ENCODE data around the gene PRM3.
"Not testable (repeated sequence)": the region's sequence is repeated elsewhere in the genome, so short reads cannot be mapped to it uniquely, and the experiment has no call there.

Gene PRM3

DNA sequence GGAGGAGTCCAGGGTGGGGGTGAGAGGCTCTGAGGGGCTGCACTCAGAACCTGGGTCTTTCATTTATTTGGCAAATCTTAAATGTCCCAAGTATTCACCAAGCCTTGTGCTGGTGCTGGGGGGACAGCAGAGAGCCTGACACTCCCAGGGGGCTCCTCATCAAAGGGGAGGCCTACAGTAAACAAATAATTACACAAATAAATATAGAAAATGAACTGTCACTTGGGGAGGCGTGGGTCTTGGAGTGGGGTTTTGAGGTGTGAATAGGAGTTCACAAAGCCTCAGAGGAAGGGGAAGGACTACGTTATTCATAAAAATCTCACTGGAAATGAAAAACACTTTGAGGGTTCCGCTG lies 22.9 kb upstream of the PRM3 start:
- Histone ChIP-seq H2AFZ (ENCODE audit: low read length, unreplicated experiment) (no peak overlapping the region), H3K27me3 (ENCODE audit: insufficient read depth, low read length) (no peaks in the 10 kb centered on the region), H3K4me3 (ENCODE audit: low read depth, low read length) (no peak overlapping the region), H3K79me2 (ENCODE audit: control insufficient read depth, insufficient read depth, low read length, unreplicated experiment) (no peaks in the 10 kb centered on the region), H3K27ac (ENCODE audit: low read depth, low read length) (no peak overlapping the region), H3K4me1 (ENCODE audit: control insufficient read depth, insufficient read depth, low read length, unreplicated experiment) (peaks cover 7% of the 10 kb centered on the region), H3K36me3 (ENCODE audit: insufficient read depth, low read length) (no peaks in the 10 kb centered on the region)

DNA sequence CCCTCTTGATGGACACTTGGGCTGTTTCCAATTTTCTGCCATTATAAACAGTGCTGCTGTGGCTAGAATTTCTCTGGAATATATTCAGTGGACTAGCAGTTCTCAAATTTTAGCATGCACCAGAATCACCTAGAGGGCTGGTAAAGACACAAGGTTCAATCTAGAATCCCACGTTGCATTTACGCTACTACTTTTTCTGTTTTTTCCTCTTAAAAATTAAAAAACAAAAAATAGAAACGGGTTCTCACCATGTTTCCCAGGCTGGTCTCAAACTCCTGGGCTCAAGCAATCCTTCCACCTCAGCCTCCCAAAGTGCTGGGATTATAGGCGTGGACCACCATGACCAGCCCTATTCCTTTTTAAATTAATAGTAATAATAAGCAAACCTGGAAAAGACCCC lies 22.2 kb upstream of the PRM3 start:
- Histone ChIP-seq H3K27ac (ENCODE audit: low read depth, low read length) (no peak overlapping the region), H3K36me3 (ENCODE audit: insufficient read depth, low read length) (no peaks in the 10 kb centered on the region), H3K4me3 (ENCODE audit: low read depth, low read length) (no peak overlapping the region), H3K79me2 (ENCODE audit: control insufficient read depth, insufficient read depth, low read length, unreplicated experiment) (no peaks in the 10 kb centered on the region), H3K27me3 (ENCODE audit: insufficient read depth, low read length) (0 out of 2 replicates have a peak, but pooled peaks cover 1% of the 10 kb centered on the region), H3K4me1 (ENCODE audit: control insufficient read depth, insufficient read depth, low read length, unreplicated experiment) (peaks cover 7% of the 10 kb centered on the region), H2AFZ (ENCODE audit: low read length, unreplicated experiment) (no peak overlapping the region)

DNA sequence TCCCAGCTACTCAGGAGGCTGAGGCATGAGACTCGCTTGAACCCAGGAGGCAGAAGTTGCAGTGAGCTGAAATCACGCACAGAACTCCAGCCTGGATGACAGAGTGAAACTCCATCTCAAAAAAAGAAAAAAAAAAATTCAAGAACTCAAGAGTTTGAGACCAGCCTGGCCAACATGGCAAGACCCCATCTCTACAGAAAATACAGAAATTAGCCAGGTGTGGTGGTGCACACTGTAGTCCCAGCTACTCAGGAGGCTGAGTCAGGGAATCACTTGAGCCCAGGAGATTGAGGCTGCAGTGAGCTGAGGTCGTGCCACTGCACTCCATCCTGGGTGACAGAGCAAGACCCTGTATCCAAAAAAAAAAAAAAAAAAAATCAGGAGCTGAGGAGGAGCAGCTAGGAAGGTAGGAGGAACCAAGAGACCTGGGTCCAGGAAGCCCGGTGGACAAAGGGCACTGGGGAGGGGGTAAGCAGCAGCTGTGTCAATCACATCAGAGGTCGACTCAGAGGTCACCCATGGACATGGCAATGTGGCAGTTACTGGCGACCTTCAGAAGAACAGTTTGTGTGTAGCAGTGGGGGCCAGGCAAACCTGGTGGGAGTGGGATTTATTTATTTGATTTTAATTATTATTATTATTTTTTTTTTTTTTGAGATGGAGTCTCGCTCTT lies 18.8 kb upstream of the PRM3 start:
- Histone ChIP-seq H2AFZ (ENCODE audit: low read length, unreplicated experiment) (no peak overlapping the region), H3K4me3 (ENCODE audit: low read depth, low read length) (no peak overlapping the region), H3K4me1 (ENCODE audit: control insufficient read depth, insufficient read depth, low read length, unreplicated experiment) (peaks cover 5% of the 10 kb centered on the region), H3K79me2 (ENCODE audit: control insufficient read depth, insufficient read depth, low read length, unreplicated experiment) (no peaks in the 10 kb centered on the region), H3K36me3 (ENCODE audit: insufficient read depth, low read length) (no peaks in the 10 kb centered on the region), H3K27ac (ENCODE audit: low read depth, low read length) (no peak overlapping the region), H3K27me3 (ENCODE audit: insufficient read depth, low read length) (peaks cover 16% of the 10 kb centered on the region)

DNA sequence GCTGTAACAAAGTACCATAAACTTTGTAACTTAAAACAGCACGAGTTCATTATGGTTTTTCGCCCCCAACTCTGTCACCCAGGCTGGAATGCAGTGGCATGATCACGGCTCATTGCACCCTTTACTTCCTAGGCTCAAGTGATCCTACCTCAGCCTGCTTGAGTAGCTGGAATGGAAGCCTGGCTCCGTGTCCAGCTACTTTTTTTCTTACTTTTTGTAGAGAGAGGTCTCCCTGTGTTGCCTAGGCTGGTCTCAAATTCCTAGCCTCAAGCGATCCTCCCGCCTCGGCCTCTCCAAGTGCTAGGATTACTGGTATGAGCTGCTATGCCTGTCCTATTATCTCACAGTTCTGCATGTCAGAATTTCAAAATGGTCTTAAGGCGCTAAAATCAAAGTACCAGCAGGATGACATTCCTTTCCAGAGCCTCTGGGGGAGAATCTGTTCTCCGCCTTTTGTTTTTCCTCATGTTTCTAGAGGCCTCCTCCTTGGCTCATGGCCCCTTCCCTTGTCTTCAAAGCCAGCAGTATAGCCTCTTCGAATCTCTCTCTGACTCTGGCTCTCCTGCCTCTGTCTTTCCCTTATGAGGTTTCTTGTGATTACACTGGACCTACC lies 17.8 kb upstream of the PRM3 start:
- Histone ChIP-seq H3K4me3 (ENCODE audit: low read depth, low read length) (no peak overlapping the region), H2AFZ (ENCODE audit: low read length, unreplicated experiment) (no peak overlapping the region), H3K4me1 (ENCODE audit: control insufficient read depth, insufficient read depth, low read length, unreplicated experiment) (no peaks in the 10 kb centered on the region)

DNA sequence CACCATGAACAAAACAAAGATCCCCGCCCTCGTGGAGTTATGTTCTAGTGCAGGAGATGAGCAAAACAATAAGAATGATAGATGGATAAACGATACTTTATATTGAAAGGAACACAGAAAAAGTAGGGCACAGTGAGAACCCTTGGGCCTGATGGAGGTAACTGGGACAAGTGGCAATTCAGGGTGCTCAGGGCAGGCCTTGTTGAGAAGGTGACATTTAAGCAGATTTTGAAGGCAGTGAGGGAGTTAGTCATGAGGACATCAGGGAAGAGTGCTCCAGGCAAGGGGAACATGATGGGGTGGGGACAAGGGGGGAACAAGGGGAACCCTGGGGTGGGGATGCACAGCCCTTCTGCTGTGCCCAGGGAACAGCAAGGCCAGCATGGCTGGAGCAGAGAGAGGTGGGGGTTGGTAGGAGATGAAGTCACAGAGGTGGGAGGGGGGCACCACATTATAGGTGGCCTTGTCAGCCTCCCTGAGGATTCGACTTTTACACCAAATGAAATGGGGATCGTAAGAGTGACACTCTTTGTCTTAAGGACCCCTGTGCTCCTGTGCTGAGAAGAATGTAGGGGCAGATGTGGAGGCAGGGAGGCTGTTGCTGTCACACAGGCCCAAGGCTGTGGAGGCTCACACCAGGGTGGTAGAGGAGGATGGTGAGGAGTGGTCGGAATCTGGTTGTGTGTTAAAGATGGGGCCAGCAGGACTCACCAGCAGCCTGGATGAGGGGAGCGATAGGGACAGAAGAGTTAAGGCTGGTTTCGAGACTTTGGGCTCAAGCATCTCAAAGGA lies 16.9 kb upstream of the PRM3 start:
- Histone ChIP-seq H3K4me3 (ENCODE audit: low read depth, low read length) (no peak overlapping the region), H3K4me1 (ENCODE audit: control insufficient read depth, insufficient read depth, low read length, unreplicated experiment) (no peaks in the 10 kb centered on the region), H2AFZ (ENCODE audit: low read length, unreplicated experiment) (no peak overlapping the region), H3K27me3 (ENCODE audit: insufficient read depth, low read length) (peaks cover 24% of the 10 kb centered on the region), H3K79me2 (ENCODE audit: control insufficient read depth, insufficient read depth, low read length, unreplicated experiment) (no peaks in the 10 kb centered on the region), H3K27ac (ENCODE audit: low read depth, low read length) (no peak overlapping the region), H3K36me3 (ENCODE audit: insufficient read depth, low read length) (no peaks in the 10 kb centered on the region)

More for the DNA sequence above, 17.8 kb upstream of the PRM3 start:
- H3K36me3 ChIP-seq (ENCODE audit: insufficient read depth, low read length): no peaks in the 10 kb centered on the region
- no peak overlapping the region for H3K27ac ChIP-seq (ENCODE audit: low read depth, low read length)
- peaks cover 16% of the 10 kb centered on the region for H3K27me3 ChIP-seq (ENCODE audit: insufficient read depth, low read length)
- H3K79me2 ChIP-seq (ENCODE audit: control insufficient read depth, insufficient read depth, low read length, unreplicated experiment): no peaks in the 10 kb centered on the region

DNA sequence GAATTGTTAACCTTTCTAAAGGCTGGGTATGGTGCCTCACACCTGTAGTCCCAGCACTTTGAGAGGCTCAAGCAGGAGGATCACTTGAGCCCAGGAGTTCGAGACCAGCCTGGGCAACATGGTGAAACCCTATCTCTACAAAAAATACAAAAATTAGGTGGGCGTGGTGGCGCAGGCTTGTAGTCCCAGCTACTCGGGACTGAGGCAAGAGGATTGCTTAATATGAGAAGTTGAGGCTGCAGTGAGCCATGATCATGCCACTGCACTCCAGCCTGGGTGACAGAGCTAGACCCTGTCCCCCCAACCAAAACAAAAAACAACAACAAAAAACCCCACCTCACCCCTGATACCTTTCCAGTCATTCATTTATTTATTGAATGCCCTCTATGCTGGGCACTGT lies 16.3 kb upstream of the PRM3 start:
- not testable (repeated sequence) for H3K4me1 ChIP-seq (ENCODE audit: control insufficient read depth, insufficient read depth, low read length, unreplicated experiment); H3K27ac ChIP-seq (ENCODE audit: low read depth, low read length); H3K79me2 ChIP-seq (ENCODE audit: control insufficient read depth, insufficient read depth, low read length, unreplicated experiment); H3K4me3 ChIP-seq (ENCODE audit: low read depth, low read length); H2AFZ ChIP-seq (ENCODE audit: low read length, unreplicated experiment); H3K36me3 ChIP-seq (ENCODE audit: insufficient read depth, low read length)
- H3K27me3 ChIP-seq (ENCODE audit: insufficient read depth, low read length): peaks cover 28% of the 10 kb centered on the region

DNA sequence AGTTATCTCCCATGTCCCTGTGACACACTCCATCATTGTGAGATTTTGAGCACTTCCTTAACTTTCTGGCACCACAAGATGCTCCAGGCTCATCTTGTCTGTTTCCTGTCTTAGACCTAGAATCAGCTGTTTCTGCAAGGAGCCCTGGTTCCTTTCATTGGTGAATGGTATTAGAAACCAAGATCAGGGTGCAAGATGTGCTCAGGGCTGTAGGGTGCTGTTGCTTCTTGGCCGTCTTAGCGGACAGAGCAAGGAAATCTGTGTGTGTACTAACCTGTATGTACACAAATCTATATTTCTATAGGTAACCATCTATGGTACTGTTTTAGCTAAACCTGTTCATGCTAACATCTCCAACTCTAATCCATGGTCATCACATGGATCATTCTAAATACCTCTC lies 15.8 kb upstream of the PRM3 start:
- no peak overlapping the region for H3K27ac ChIP-seq (ENCODE audit: low read depth, low read length)
- H3K4me3 ChIP-seq (ENCODE audit: low read depth, low read length): no peak overlapping the region
- no peaks in the 10 kb centered on the region for H3K79me2 ChIP-seq (ENCODE audit: control insufficient read depth, insufficient read depth, low read length, unreplicated experiment)
- H3K27me3 ChIP-seq (ENCODE audit: insufficient read depth, low read length): peaks cover 28% of the 10 kb centered on the region
- no peaks in the 10 kb centered on the region for H3K36me3 ChIP-seq (ENCODE audit: insufficient read depth, low read length)
- no peaks in the 10 kb centered on the region for H3K4me1 ChIP-seq (ENCODE audit: control insufficient read depth, insufficient read depth, low read length, unreplicated experiment)
- H2AFZ ChIP-seq (ENCODE audit: low read length, unreplicated experiment): no peak overlapping the region

DNA sequence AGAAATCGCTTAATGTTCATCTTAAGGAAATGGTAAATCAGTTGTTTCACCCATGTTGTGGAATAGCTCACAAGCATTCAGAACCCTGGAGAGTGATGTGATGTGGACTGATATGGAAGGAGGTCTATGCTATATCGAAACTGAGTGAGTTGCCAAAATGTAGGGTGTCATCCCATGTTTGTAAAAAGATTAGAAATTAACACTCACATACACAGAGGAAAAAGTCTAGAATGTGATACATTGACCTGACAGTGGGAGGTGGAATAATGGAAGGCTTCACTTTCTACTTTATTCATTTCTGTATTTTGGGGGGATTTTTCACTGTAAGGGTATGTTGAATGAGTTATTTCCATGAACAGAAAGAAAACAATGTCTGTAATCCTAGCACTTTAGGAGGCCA lies 12.4 kb upstream of the PRM3 start:
- Histone ChIP-seq H3K4me1 (ENCODE audit: control insufficient read depth, insufficient read depth, low read length, unreplicated experiment) (no peaks in the 10 kb centered on the region), H3K27me3 (ENCODE audit: insufficient read depth, low read length) (peaks cover 28% of the 10 kb centered on the region), H3K36me3 (ENCODE audit: insufficient read depth, low read length) (no peaks in the 10 kb centered on the region), H2AFZ (ENCODE audit: low read length, unreplicated experiment) (no peak overlapping the region), H3K79me2 (ENCODE audit: control insufficient read depth, insufficient read depth, low read length, unreplicated experiment) (no peaks in the 10 kb centered on the region), H3K4me3 (ENCODE audit: low read depth, low read length) (no peak overlapping the region), H3K27ac (ENCODE audit: low read depth, low read length) (no peak overlapping the region)

DNA sequence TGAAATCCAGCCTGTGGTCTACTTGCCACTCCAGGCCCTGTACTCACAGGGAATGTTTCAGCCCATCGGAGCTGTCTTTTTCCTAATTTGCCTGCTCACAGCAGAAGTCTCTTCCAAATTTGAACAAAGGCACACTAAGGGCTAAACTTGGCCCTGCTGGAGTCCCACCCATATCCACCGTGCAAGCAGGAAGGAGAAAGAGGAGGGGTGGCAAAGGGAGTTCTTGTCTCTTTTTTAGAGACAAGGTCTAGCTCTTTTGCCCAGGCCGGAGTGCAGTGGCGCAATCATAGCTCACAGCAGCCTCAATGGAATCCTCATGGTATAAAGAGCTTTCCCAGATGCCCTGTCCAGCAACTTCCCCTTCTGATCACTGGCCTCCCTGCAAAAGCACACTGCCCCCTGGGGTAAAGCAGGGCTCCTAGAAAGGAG lies 10.4 kb upstream of the PRM3 start:
- Histone ChIP-seq H3K27ac (ENCODE audit: low read depth, low read length) (no peak overlapping the region), H3K4me1 (ENCODE audit: control insufficient read depth, insufficient read depth, low read length, unreplicated experiment) (no peaks in the 10 kb centered on the region), H3K27me3 (ENCODE audit: insufficient read depth, low read length) (peaks cover 15% of the 10 kb centered on the region), H3K79me2 (ENCODE audit: control insufficient read depth, insufficient read depth, low read length, unreplicated experiment) (no peaks in the 10 kb centered on the region), H2AFZ (ENCODE audit: low read length, unreplicated experiment) (no peak overlapping the region), H3K36me3 (ENCODE audit: insufficient read depth, low read length) (no peaks in the 10 kb centered on the region), H3K4me3 (ENCODE audit: low read depth, low read length) (no peak overlapping the region)

DNA sequence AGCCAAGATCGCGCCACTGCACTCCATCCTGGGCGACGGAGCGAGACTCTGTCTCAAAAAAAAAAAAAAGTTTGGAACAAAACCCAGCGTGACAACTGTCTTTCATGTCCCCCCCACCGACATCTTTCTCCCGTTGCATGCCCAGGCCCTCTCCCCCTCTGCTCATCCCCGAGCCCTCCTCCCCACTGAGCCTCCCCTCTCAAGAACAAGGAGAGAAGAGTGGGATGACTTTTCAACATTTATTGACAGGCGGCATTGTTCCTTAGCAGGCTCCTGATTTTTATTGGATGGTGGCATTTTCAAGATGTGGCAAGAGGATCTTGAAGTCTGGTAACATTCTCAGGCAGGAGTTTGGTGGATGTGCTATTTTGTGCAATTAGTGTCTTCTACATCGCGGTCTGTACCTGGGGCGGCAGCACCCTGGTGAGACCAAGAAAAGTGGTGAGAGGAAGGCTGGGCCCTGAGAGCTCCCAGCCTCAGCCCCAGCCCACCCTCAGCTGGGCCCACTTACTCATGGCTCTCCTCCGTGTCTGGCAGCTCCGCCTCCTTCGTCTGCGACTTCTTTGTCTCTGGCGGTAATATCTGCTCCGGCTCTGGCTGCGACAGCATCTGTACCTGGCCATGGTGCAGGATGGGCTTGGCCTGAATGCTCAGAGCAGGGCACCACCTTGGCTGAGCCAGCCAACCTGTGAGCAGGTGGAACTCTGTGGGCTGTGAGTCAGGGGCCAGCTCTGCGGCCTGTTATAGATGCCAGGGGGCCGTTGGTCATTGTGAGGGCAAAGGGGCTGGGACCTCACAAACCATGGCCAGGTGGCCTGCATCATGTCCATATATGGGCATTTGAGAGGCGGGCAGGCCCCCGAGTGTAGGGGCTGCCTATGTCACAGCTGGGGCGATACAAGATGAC lies 7.4 kb upstream of the PRM3 start, which contains the start of gene PRM1:
PRM1 (minus strand) TSS at position 715 of the 907 bp plus-strand sequence; CDS start at position 623, 92 bp downstream.
- no peaks in the 10 kb centered on the region for H3K79me2 ChIP-seq (ENCODE audit: control insufficient read depth, insufficient read depth, low read length, unreplicated experiment)
- H3K4me1 ChIP-seq (ENCODE audit: control insufficient read depth, insufficient read depth, low read length, unreplicated experiment): no peaks in the 10 kb centered on the region
- H3K27me3 ChIP-seq (ENCODE audit: insufficient read depth, low read length): peaks cover 9% of the 10 kb centered on the region; the same call in 1 of the 2 replicates
- H3K36me3 ChIP-seq (ENCODE audit: insufficient read depth, low read length): no peaks in the 10 kb centered on the region
- no peak within 1 kb of the TSS for H2AFZ ChIP-seq (ENCODE audit: low read length, unreplicated experiment)
- no peak within 1 kb of the TSS for H3K27ac ChIP-seq (ENCODE audit: low read depth, low read length)
- H3K4me3 ChIP-seq (ENCODE audit: low read depth, low read length): no peak within 1 kb of the TSS
